ENCODE results near the gene CASP3. TPM values are rescaled to one million over a fixed set of nuclear protein-coding genes. Genes with fewer than 3 reads are reported as not detected.
"Not testable (repeated sequence)": the region's sequence is repeated elsewhere in the genome, so short reads cannot be mapped to it uniquely, and the experiment has no call there.

CASP3 gene
- total RNA-seq, 2 experiments from 2014 or later: 27.5 to 27.9 TPM

- Mint-ChIP-seq H3K36me3 (ENCODE audit: low read depth) (peaks cover 13% of the 10 kb centered on the region), H3K9me3 (no peaks in the 10 kb centered on the region), H3K27ac (no peak overlapping the region), H3K4me3 (no peak overlapping the region), H3K4me1 (ENCODE audit: low read depth) (no peaks in the 10 kb centered on the region), H3K27me3 (ENCODE audit: low read depth) (no peaks in the 10 kb centered on the region)
- intact Hi-C loops (cut with micrococcal nuclease): no loop called here
- no peak for DNase-seq
- CTCF ChIA-PET: no interaction called here
Observed at GRCh38 chr4:184675821-184676492, 26.7 kb upstream of the CASP3 start.

- H3K36me3 Mint-ChIP-seq (ENCODE audit: low read depth): peaks cover 13% of the 10 kb centered on the region
- no peaks in the 10 kb centered on the region for H3K9me3 Mint-ChIP-seq
- intact Hi-C loops (cut with micrococcal nuclease): no loop called here
- no peak for DNase-seq
- no peak overlapping the region for H3K27ac Mint-ChIP-seq
- CTCF ChIA-PET: no interaction called here
- H3K4me3 Mint-ChIP-seq: no peak overlapping the region
- no peaks in the 10 kb centered on the region for H3K4me1 Mint-ChIP-seq (ENCODE audit: low read depth)
- H3K27me3 Mint-ChIP-seq (ENCODE audit: low read depth): no peaks in the 10 kb centered on the region
Observed at GRCh38 chr4:184675018-184675417, 25.8 kb upstream of the CASP3 start.

GRCh38 chr4:184674011-184674410, 24.8 kb upstream of the CASP3 start:
- Mint-ChIP-seq H3K4me1 (ENCODE audit: low read depth) (peaks cover under 1% of the 10 kb centered on the region), H3K27ac (no peak overlapping the region), H3K27me3 (ENCODE audit: low read depth) (no peaks in the 10 kb centered on the region), H3K4me3 (no peak overlapping the region), H3K9me3 (no peaks in the 10 kb centered on the region), H3K36me3 (ENCODE audit: low read depth) (peaks cover 14% of the 10 kb centered on the region)
- DNase-seq: no peak
- CTCF ChIA-PET: no interaction called here
- intact Hi-C loops (cut with micrococcal nuclease): no loop called here

- H3K36me3 Mint-ChIP-seq (ENCODE audit: low read depth): peaks cover 22% of the 10 kb centered on the region
- intact Hi-C loops (cut with micrococcal nuclease): no loop called here
- CTCF ChIA-PET: no interaction called here
- H3K27me3 Mint-ChIP-seq (ENCODE audit: low read depth): no peaks in the 10 kb centered on the region
- no peak overlapping the region for H3K4me3 Mint-ChIP-seq
- H3K4me1 Mint-ChIP-seq (ENCODE audit: low read depth): peaks cover 10% of the 10 kb centered on the region
- no peak overlapping the region for H3K27ac Mint-ChIP-seq
- no peak for DNase-seq
- H3K9me3 Mint-ChIP-seq: no peaks in the 10 kb centered on the region
Observed at GRCh38 chr4:184672741-184673140, 23.5 kb upstream of the CASP3 start.

GRCh38 chr4:184671101-184671500, 21.9 kb upstream of the CASP3 start:
- Mint-ChIP-seq H3K4me3 (no peak overlapping the region), H3K27ac (no peak overlapping the region), H3K36me3 (ENCODE audit: low read depth) (peaks cover 23% of the 10 kb centered on the region), H3K27me3 (ENCODE audit: low read depth) (no peaks in the 10 kb centered on the region), H3K9me3 (no peaks in the 10 kb centered on the region), H3K4me1 (ENCODE audit: low read depth) (peaks cover 10% of the 10 kb centered on the region)
- intact Hi-C loops (cut with micrococcal nuclease): no loop called here
- CTCF ChIA-PET: no interaction called here
- no peak for DNase-seq

GRCh38 chr4:184669251-184669650, 20.0 kb upstream of the CASP3 start:
- Mint-ChIP-seq H3K4me1 (ENCODE audit: low read depth) (peaks cover 10% of the 10 kb centered on the region), H3K27me3 (ENCODE audit: low read depth) (no peaks in the 10 kb centered on the region), H3K27ac (no peak overlapping the region), H3K9me3 (no peaks in the 10 kb centered on the region), H3K4me3 (no peak overlapping the region), H3K36me3 (ENCODE audit: low read depth) (peaks cover 27% of the 10 kb centered on the region)
- no peak for DNase-seq
- intact Hi-C loops (cut with micrococcal nuclease): no loop called here
- CTCF ChIA-PET: no interaction called here

GRCh38 chr4:184668511-184669114, 19.4 kb upstream of the CASP3 start:
- CTCF ChIA-PET: no interaction called here
- Mint-ChIP-seq H3K27ac (no peak overlapping the region), H3K27me3 (ENCODE audit: low read depth) (no peaks in the 10 kb centered on the region), H3K4me3 (no peak overlapping the region), H3K36me3 (ENCODE audit: low read depth) (peaks cover 26% of the 10 kb centered on the region), H3K9me3 (no peaks in the 10 kb centered on the region), H3K4me1 (ENCODE audit: low read depth) (peaks cover 10% of the 10 kb centered on the region)
- no peak for DNase-seq
- intact Hi-C loops (cut with micrococcal nuclease): no loop called here

- Mint-ChIP-seq H3K4me3 (no peak overlapping the region), H3K4me1 (ENCODE audit: low read depth) (peaks cover 10% of the 10 kb centered on the region), H3K27me3 (ENCODE audit: low read depth) (no peaks in the 10 kb centered on the region), H3K27ac (no peak overlapping the region), H3K9me3 (no peaks in the 10 kb centered on the region), H3K36me3 (ENCODE audit: low read depth) (peaks cover 26% of the 10 kb centered on the region)
- CTCF ChIA-PET: no interaction called here
- DNase-seq: no peak
- intact Hi-C loops (cut with micrococcal nuclease): no loop called here
Observed at GRCh38 chr4:184668096-184668495, 18.8 kb upstream of the CASP3 start.

- no peak for DNase-seq
- Mint-ChIP-seq H3K4me1 (ENCODE audit: low read depth) (peaks cover 10% of the 10 kb centered on the region), H3K27ac (no peak overlapping the region), H3K4me3 (no peak overlapping the region), H3K27me3 (ENCODE audit: low read depth) (no peaks in the 10 kb centered on the region), H3K36me3 (ENCODE audit: low read depth) (peaks cover 17% of the 10 kb centered on the region), H3K9me3 (no peaks in the 10 kb centered on the region)
- intact Hi-C loops (cut with micrococcal nuclease): no loop called here
- CTCF ChIA-PET: no interaction called here
Observed at GRCh38 chr4:184666670-184667069, 17.4 kb upstream of the CASP3 start.

GRCh38 chr4:184664445-184665210, 15.4 kb upstream of the CASP3 start:
- Mint-ChIP-seq H3K9me3 (no peaks in the 10 kb centered on the region), H3K27ac (no peak overlapping the region), H3K27me3 (ENCODE audit: low read depth) (no peaks in the 10 kb centered on the region), H3K4me3 (no peak overlapping the region), H3K36me3 (ENCODE audit: low read depth) (peaks cover 22% of the 10 kb centered on the region), H3K4me1 (ENCODE audit: low read depth) (peaks cover 10% of the 10 kb centered on the region)
- intact Hi-C loops (cut with micrococcal nuclease): no loop called here
- no peak for DNase-seq
- CTCF ChIA-PET: interaction anchor here (1.9 kb wide), 1 partner anchor 400 kb away, joined by 5 read pairs; no protein-coding TSS in a partner anchor

GRCh38 chr4:184662236-184662635, 13.0 kb upstream of the CASP3 start:
- intact Hi-C loops (cut with micrococcal nuclease): no loop called here
- H3K9me3 Mint-ChIP-seq: no peaks in the 10 kb centered on the region
- no peaks in the 10 kb centered on the region for H3K27me3 Mint-ChIP-seq (ENCODE audit: low read depth)
- CTCF ChIA-PET: interaction anchor here (0.6 to 0.8 kb wide), 3 partner anchors 100 to 591 kb away, joined by 3 read pairs; no protein-coding TSS in a partner anchor
- peaks cover 19% of the 10 kb centered on the region for H3K36me3 Mint-ChIP-seq (ENCODE audit: low read depth)
- no peak for DNase-seq
- no peak overlapping the region for H3K4me3 Mint-ChIP-seq
- no peaks in the 10 kb centered on the region for H3K4me1 Mint-ChIP-seq (ENCODE audit: low read depth)
- no peak overlapping the region for H3K27ac Mint-ChIP-seq

GRCh38 chr4:184660978-184661377, 11.7 kb upstream of the CASP3 start:
- Mint-ChIP-seq H3K9me3 (no peaks in the 10 kb centered on the region), H3K27ac (no peak overlapping the region), H3K4me1 (ENCODE audit: low read depth) (no peaks in the 10 kb centered on the region), H3K36me3 (ENCODE audit: low read depth) (peaks cover 22% of the 10 kb centered on the region), H3K4me3 (no peak overlapping the region), H3K27me3 (ENCODE audit: low read depth) (no peaks in the 10 kb centered on the region)
- CTCF ChIA-PET: no interaction called here
- intact Hi-C loops (cut with micrococcal nuclease): no loop called here
- no peak for DNase-seq

- DNase-seq; H3K9me3 Mint-ChIP-seq; H3K4me1 Mint-ChIP-seq (ENCODE audit: low read depth); H3K27me3 Mint-ChIP-seq (ENCODE audit: low read depth); intact Hi-C loops (cut with micrococcal nuclease); H3K4me3 Mint-ChIP-seq; H3K27ac Mint-ChIP-seq: not testable (repeated sequence)
- H3K36me3 Mint-ChIP-seq (ENCODE audit: low read depth): peaks cover 24% of the 10 kb centered on the region
- CTCF ChIA-PET: interaction anchor here (0.6 kb wide), 1 partner anchor 27 kb away, joined by 3 read pairs; no protein-coding TSS in a partner anchor
Observed at GRCh38 chr4:184657820-184658219, 8.6 kb upstream of the CASP3 start.

Measured in activated naive CD4-positive, alpha-beta T cell treated with anti-CD3 and anti-CD28 coated beads for 36 hours (primary cell).